ENCODE results near the gene AFF2. TPM values are rescaled to one million over a fixed set of nuclear protein-coding genes. Genes with fewer than 3 reads are reported as not detected.

Gene AFF2
- total RNA-seq, 1 donor from 2014 or later, result 13.4 TPM

- ATAC-seq (no peak), DNase-seq (no peak)
- no peak for TF ChIP-seq CTCF (IDR thresholded peaks at IDR 0.05)
- intact Hi-C loops (cut with DNase I), result no loop called here
- Histone ChIP-seq H3K27me3 (no peaks in the 10 kb centered on the region), H3K9me3 (no peaks in the 10 kb centered on the region), H3K27ac (no peak overlapping the region), H3K4me3 (no peak overlapping the region), H3K36me3 (no peaks in the 10 kb centered on the region), H3K4me1 (no peaks in the 10 kb centered on the region)
These were observed 113.2 kb downstream of the AFF2 start for GRCh38 chrX:148613636-148614035.

- Histone ChIP-seq H3K9me3 (no peaks in the 10 kb centered on the region), H3K27ac (no peak overlapping the region), H3K4me3 (no peak overlapping the region), H3K27me3 (no peaks in the 10 kb centered on the region), H3K4me1 (no peaks in the 10 kb centered on the region), H3K36me3 (no peaks in the 10 kb centered on the region)
- intact Hi-C loops (cut with DNase I), result no loop called here
- ATAC-seq, result no peak
- DNase-seq, result no peak
- TF ChIP-seq CTCF (IDR thresholded peaks at IDR 0.05), result no peak
These were observed 115.1 kb downstream of the AFF2 start for GRCh38 chrX:148615491-148615890.

- H3K4me1 ChIP-seq, result no peaks in the 10 kb centered on the region
- DNase-seq (no peak), ATAC-seq (no peak)
- no peak for TF ChIP-seq CTCF (IDR thresholded peaks at IDR 0.05)
- no peak overlapping the region for H3K4me3 ChIP-seq
- no peaks in the 10 kb centered on the region for H3K27me3 ChIP-seq
- intact Hi-C loops (cut with DNase I), result no loop called here
- H3K9me3 ChIP-seq, result no peaks in the 10 kb centered on the region
- H3K27ac ChIP-seq, result no peak overlapping the region
- no peaks in the 10 kb centered on the region for H3K36me3 ChIP-seq
These were observed 118.3 kb downstream of the AFF2 start for GRCh38 chrX:148618470-148619445.

- no peaks in the 10 kb centered on the region for H3K27me3 ChIP-seq
- ATAC-seq (no peak), DNase-seq (no peak)
- TF ChIP-seq CTCF (IDR thresholded peaks at IDR 0.05), result no peak
- H3K4me1 ChIP-seq, result no peaks in the 10 kb centered on the region
- intact Hi-C loops (cut with DNase I), result no loop called here
- no peak overlapping the region for H3K27ac ChIP-seq
- H3K9me3 ChIP-seq, result no peaks in the 10 kb centered on the region
- no peak overlapping the region for H3K4me3 ChIP-seq
- no peaks in the 10 kb centered on the region for H3K36me3 ChIP-seq
These were observed 119.6 kb downstream of the AFF2 start for GRCh38 chrX:148620023-148620422.

- intact Hi-C loops (cut with DNase I), result no loop called here
- no peaks in the 10 kb centered on the region for H3K27me3 ChIP-seq
These were observed 124.6 kb downstream of the AFF2 start for GRCh38 chrX:148624951-148625474.

More at GRCh38 chrX:148624951-148625474, 124.6 kb downstream of the AFF2 start:
- no peak for TF ChIP-seq CTCF (IDR thresholded peaks at IDR 0.05)
- H3K27ac ChIP-seq, result no peak overlapping the region
- H3K36me3 ChIP-seq, result no peaks in the 10 kb centered on the region
- DNase-seq (no peak), ATAC-seq (no peak)
- no peaks in the 10 kb centered on the region for H3K4me1 ChIP-seq
- no peaks in the 10 kb centered on the region for H3K9me3 ChIP-seq
- no peak overlapping the region for H3K4me3 ChIP-seq

Data from upper lobe of right lung (tissue), 1 donor.